SK-N-SH (cell line): ENCODE measurements around the gene IPCEF1. TPM values are rescaled to one million over a fixed set of nuclear protein-coding genes. Genes with fewer than 3 reads are reported as not detected.

ENCODE experiments used
- CTCF ChIA-PET: fragments of 300-600, 350-600 bp; formaldehyde crosslinking; extraction: SDS; loops from one replicate; lab custom pipeline; 2021; lab: Yijun Ruan, JAX
- POLR2A ChIA-PET: fragments of 350-600 bp; sonication (Branson Sonifier 250); formaldehyde crosslinking; extraction: SDS; loops from one replicate; lab custom pipeline; 2020; ENCODE audit warnings: antibody characterized with exemption, inconsistent platforms; lab: Yijun Ruan, JAX
- DNase-seq: peaks from one replicate; pipeline ENCODE4 v3.0.0; 2012
- H2AFZ ChIP-seq: fragments of 200-600 bp; sonication (generic); 2 replicates; pipeline ENCODE4 v1.8.1; 2016; ENCODE audit warnings: antibody characterized with exemption, mild to moderate bottlenecking, low read depth
- H3F3A ChIP-seq: fragments of 200-600 bp; sonication (generic); replicated peaks from 2 replicates; pipeline ENCODE3; 2016; ENCODE audit warnings: antibody characterized with exemption, mild to moderate bottlenecking; ENCODE audit not compliant: insufficient read depth
- H3K27ac ChIP-seq, 2 experiments: fragments of 200-500 bp in 1 of 2; fragments of 200-600 bp in 1 of 2; sonication (Bioruptor generic) in 1 of 2; sonication (generic), shearing (Covaris generic) in 1 of 2; 2 replicates each; pipeline versions ENCODE4 v1.5.1 to v1.6.1; 2014 to 2016; ENCODE audit warnings: low read depth in 2 of 2, inconsistent platforms in 1 of 2, low read length in 1 of 2, mild to moderate bottlenecking in 1 of 2, mixed read lengths in 1 of 2
- H3K27me3 ChIP-seq: fragments of 200-600 bp; sonication (generic), shearing (Covaris generic); 2 replicates; pipeline ENCODE4 v1.6.1; 2016; ENCODE audit warnings: mixed run types; ENCODE audit not compliant: insufficient read depth
- H3K36me3 ChIP-seq, 2 experiments: fragments of 200-500 bp in 1 of 2; fragments of 200-600 bp in 1 of 2; sonication (Bioruptor generic) in 1 of 2; sonication (generic) in 1 of 2; replicated peaks in 1 of 2; 2 replicates each; pipeline versions ENCODE3 to v1.5.1; 2014 to 2016; ENCODE audit warnings: low read length in 1 of 2, mild to moderate bottlenecking in 1 of 2; ENCODE audit not compliant: insufficient read depth in 2 of 2, control insufficient read depth in 1 of 2
- H3K4me1 ChIP-seq, 2 experiments: fragments of 200-500 bp in 1 of 2; fragments of 200-600 bp in 1 of 2; sonication (Bioruptor generic) in 1 of 2; sonication (generic), shearing (Covaris generic) in 1 of 2; 2 replicates each; pipeline versions ENCODE4 v1.5.1 to v1.6.1; 2014 to 2016; ENCODE audit warnings: low read depth in 1 of 2, low read length in 1 of 2, mixed run types in 1 of 2; ENCODE audit not compliant: insufficient read depth in 2 of 2, control insufficient read depth in 1 of 2
- H3K4me2 ChIP-seq: fragments of 200-600 bp; sonication (generic), shearing (Covaris generic); 2 replicates; pipeline ENCODE4 v1.6.1; 2017; ENCODE audit warnings: mixed run types
- H3K4me3 ChIP-seq, 2 experiments: fragments of 200-500 bp in 1 of 2; fragments of 200-600 bp in 1 of 2; sonication (Bioruptor generic) in 1 of 2; sonication (generic), shearing (Covaris generic) in 1 of 2; 2 replicates each; pipeline versions ENCODE4 v1.5.1 to v1.8.1; 2014 to 2016; ENCODE audit warnings: low read depth in 2 of 2, inconsistent platforms in 1 of 2, low read length in 1 of 2, mild to moderate bottlenecking in 1 of 2, mixed read lengths in 1 of 2, moderate library complexity in 1 of 2
- H3K79me2 ChIP-seq: fragments of 200-600 bp; sonication (generic); 2 replicates; pipeline ENCODE4 v1.8.1; 2017; ENCODE audit warnings: mild to moderate bottlenecking; ENCODE audit not compliant: insufficient read depth
- H3K9ac ChIP-seq: fragments of 200-600 bp; sonication (generic); 2 replicates; pipeline ENCODE4 v1.6.1; 2017; ENCODE audit warnings: mixed run types
- H3K9me2 ChIP-seq: fragments of 200-600 bp; sonication (generic); 2 replicates; pipeline ENCODE4 v1.6.1; 2017; ENCODE audit warnings: mixed run types
- H3K9me3 ChIP-seq: fragments of 200-600 bp; sonication (generic); 2 replicates; pipeline ENCODE4 v1.6.1; 2017; ENCODE audit warnings: mixed run types, mild to moderate bottlenecking, moderate library complexity
- H4K20me1 ChIP-seq: fragments of 200-600 bp; sonication (generic); 2 replicates; pipeline ENCODE4 v1.6.1; 2017; ENCODE audit warnings: mild to moderate bottlenecking, mixed run types; ENCODE audit not compliant: insufficient read depth
- ELF1 ChIP-seq: IDR thresholded peaks from 2 replicates; pipeline ENCODE4 v1.4.0; 2012
- EZH2phosphoT487 ChIP-seq: fragments of 200-600 bp; sonication (generic); IDR thresholded peaks from 2 replicates; pipeline ENCODE4 v1.6.1; 2017; ENCODE audit warnings: low read depth, mixed run types, mild to moderate bottlenecking, antibody characterized with exemption, moderate library complexity, borderline replicate concordance
- FOSL2 ChIP-seq: IDR thresholded peaks from 2 replicates; pipeline ENCODE4 v1.4.0; 2012; ENCODE audit warnings: low read depth, mild to moderate bottlenecking, moderate library complexity, borderline replicate concordance
- FOXJ3 ChIP-seq: sonication (generic); formaldehyde crosslinking; IDR thresholded peaks from 2 replicates; pipeline ENCODE4 v1.5.1; 2020; ENCODE audit warnings: mild to moderate bottlenecking, missing genetic modification reagents
- GABPA ChIP-seq: IDR thresholded peaks from 2 replicates; pipeline ENCODE4 v1.4.0; 2012; ENCODE audit warnings: low read depth, mild to moderate bottlenecking
- GATA2 ChIP-seq: sonication (generic); formaldehyde crosslinking; IDR thresholded peaks from 2 replicates; pipeline ENCODE4 v1.5.0; 2020; ENCODE audit warnings: mild to moderate bottlenecking, missing genetic modification reagents
- JUND ChIP-seq: IDR thresholded peaks from 2 replicates; pipeline ENCODE4 v1.4.0; 2012
- MXI1 ChIP-seq: IDR thresholded peaks from 2 replicates; pipeline ENCODE4 v1.6.1; 2012; ENCODE audit warnings: mild to moderate bottlenecking, low read depth, low read length, improper control_type of control experiment
- NRF1 ChIP-seq: IDR thresholded peaks from 2 replicates; pipeline ENCODE4 v1.6.1; 2012; ENCODE audit warnings: low read depth, mild to moderate bottlenecking, low read length
- RAD21 ChIP-seq: IDR thresholded peaks from 2 replicates; pipeline ENCODE4 v1.6.1; 2012; ENCODE audit warnings: mild to moderate bottlenecking, low read length
- RFX5 ChIP-seq: IDR thresholded peaks from 2 replicates; pipeline ENCODE4 v1.6.1; 2012; ENCODE audit warnings: mild to moderate bottlenecking, improper control_type of control experiment, low read length
- RXRA ChIP-seq: IDR thresholded peaks from 2 replicates; pipeline ENCODE4 v1.4.0; 2012; ENCODE audit warnings: low read depth, mild to moderate bottlenecking, borderline replicate concordance
- SMC3 ChIP-seq: IDR thresholded peaks from 2 replicates; pipeline ENCODE4 v1.6.1; 2012; ENCODE audit warnings: low read depth, low read length, improper control_type of control experiment
- TAF1 ChIP-seq: IDR thresholded peaks from 2 replicates; pipeline ENCODE4 v1.6.1; 2012; ENCODE audit warnings: low read depth, mild to moderate bottlenecking, low read length, moderate library complexity, borderline replicate concordance
- TCF12 ChIP-seq: IDR thresholded peaks from 2 replicates; pipeline ENCODE4 v1.4.0; 2012
- WGBS: methylation state at CpG from one replicate; pipeline ENCODE4 v1.1.6; 2017; ENCODE audit warnings: low lambda C conversion rate; 5-methylcytosine and 5-hydroxymethylcytosine counted together
- polyA plus RNA-seq, 3 experiments: library from polyadenylated mRNA; depleted of rRNA; stranded (reverse); fragments of >200 nt; gene quantifications; 2 replicates each; pipeline ENCODE4 v1.2.3, GENCODE V29; 2012
- TF ChIP-seq, protein P1 (sequence below): IDR thresholded peaks from 2 replicates; pipeline ENCODE4 v1.6.1; 2012; ENCODE audit warnings: mild to moderate bottlenecking, low read depth, low read length, moderate library complexity
- TF ChIP-seq, protein P2 (sequence below): IDR thresholded peaks from 2 replicates; pipeline ENCODE4; 2012
- TF ChIP-seq, protein P3 (sequence below): IDR thresholded peaks from 2 replicates; pipeline ENCODE4 v1.4.0; 2012; ENCODE audit warnings: low read depth, borderline replicate concordance
- TF ChIP-seq, protein P4 (sequence below): fragments of 150-350 bp; IDR thresholded peaks from 2 replicates; pipeline ENCODE4 v1.6.1; 2016; ENCODE audit warnings: mild to moderate bottlenecking, low read depth, low read length

The IPCEF1 gene
- polyA plus RNA-seq, 1 of the 3 experiments (the other 2 are of a cell fraction): not detected

DNA sequence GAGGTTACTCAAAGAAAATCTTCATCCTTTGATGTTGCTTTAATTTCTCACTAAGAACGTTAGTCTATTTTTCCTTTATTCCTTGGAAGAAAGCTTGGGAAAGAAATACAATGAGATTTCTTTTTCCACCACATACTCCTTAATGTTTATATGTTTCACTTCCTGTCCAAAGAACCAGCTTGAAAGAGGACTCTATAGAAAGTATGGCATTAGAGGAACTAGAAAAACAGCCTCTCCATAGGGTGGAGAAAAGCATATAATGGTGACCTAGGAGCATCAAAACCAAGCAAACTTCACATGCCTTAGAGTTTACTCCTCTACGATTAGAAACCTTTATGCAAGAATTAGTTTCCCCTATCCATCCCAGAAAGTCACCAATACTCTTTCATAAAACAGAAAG, 186.5 kb downstream of the IPCEF1 start:
- Histone ChIP-seq H3K36me3 (no peaks in the 10 kb centered on the region), H3K4me1 (no peaks in the 10 kb centered on the region), H3K27me3 (no peaks in the 10 kb centered on the region), H4K20me1 (no peaks in the 10 kb centered on the region), H3K79me2 (no peaks in the 10 kb centered on the region), H3K4me2 (no peak overlapping the region), H3K4me3 (no peak overlapping the region), H3K9me3 (no peaks in the 10 kb centered on the region), H3K9me2 (no peaks in the 10 kb centered on the region), H3F3A (no peaks in the 10 kb centered on the region), H3K27ac (no peak overlapping the region), H3K9ac (no peak overlapping the region), H2AFZ (no peak overlapping the region)
- DNase-seq: no peak
- ChIA-PET CTCF (interaction anchor here (1.5 kb wide), 1 partner anchor 15 kb away, joined by 4 read pairs; no protein-coding TSS in a partner anchor), POLR2A (no interaction called here)
- TF ChIP-seq, protein P1, sequence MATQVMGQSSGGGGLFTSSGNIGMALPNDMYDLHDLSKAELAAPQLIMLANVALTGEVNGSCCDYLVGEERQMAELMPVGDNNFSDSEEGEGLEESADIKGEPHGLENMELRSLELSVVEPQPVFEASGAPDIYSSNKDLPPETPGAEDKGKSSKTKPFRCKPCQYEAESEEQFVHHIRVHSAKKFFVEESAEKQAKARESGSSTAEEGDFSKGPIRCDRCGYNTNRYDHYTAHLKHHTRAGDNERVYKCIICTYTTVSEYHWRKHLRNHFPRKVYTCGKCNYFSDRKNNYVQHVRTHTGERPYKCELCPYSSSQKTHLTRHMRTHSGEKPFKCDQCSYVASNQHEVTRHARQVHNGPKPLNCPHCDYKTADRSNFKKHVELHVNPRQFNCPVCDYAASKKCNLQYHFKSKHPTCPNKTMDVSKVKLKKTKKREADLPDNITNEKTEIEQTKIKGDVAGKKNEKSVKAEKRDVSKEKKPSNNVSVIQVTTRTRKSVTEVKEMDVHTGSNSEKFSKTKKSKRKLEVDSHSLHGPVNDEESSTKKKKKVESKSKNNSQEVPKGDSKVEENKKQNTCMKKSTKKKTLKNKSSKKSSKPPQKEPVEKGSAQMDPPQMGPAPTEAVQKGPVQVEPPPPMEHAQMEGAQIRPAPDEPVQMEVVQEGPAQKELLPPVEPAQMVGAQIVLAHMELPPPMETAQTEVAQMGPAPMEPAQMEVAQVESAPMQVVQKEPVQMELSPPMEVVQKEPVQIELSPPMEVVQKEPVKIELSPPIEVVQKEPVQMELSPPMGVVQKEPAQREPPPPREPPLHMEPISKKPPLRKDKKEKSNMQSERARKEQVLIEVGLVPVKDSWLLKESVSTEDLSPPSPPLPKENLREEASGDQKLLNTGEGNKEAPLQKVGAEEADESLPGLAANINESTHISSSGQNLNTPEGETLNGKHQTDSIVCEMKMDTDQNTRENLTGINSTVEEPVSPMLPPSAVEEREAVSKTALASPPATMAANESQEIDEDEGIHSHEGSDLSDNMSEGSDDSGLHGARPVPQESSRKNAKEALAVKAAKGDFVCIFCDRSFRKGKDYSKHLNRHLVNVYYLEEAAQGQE: no peak
- no peak for TF ChIP-seq EZH2phosphoT487
- TF ChIP-seq TCF12: no peak
- no peak for TF ChIP-seq GATA2 (CRISPR knock-in tag)
- TF ChIP-seq RXRA: no peak
- no peak for TF ChIP-seq NRF1
- TF ChIP-seq, protein P2, sequence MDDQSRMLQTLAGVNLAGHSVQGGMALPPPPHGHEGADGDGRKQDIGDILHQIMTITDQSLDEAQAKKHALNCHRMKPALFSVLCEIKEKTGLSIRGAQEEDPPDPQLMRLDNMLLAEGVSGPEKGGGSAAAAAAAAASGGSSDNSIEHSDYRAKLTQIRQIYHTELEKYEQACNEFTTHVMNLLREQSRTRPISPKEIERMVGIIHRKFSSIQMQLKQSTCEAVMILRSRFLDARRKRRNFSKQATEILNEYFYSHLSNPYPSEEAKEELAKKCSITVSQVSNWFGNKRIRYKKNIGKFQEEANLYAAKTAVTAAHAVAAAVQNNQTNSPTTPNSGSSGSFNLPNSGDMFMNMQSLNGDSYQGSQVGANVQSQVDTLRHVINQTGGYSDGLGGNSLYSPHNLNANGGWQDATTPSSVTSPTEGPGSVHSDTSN: no peak
- TF ChIP-seq TAF1: no peak
- TF ChIP-seq, protein P3, sequence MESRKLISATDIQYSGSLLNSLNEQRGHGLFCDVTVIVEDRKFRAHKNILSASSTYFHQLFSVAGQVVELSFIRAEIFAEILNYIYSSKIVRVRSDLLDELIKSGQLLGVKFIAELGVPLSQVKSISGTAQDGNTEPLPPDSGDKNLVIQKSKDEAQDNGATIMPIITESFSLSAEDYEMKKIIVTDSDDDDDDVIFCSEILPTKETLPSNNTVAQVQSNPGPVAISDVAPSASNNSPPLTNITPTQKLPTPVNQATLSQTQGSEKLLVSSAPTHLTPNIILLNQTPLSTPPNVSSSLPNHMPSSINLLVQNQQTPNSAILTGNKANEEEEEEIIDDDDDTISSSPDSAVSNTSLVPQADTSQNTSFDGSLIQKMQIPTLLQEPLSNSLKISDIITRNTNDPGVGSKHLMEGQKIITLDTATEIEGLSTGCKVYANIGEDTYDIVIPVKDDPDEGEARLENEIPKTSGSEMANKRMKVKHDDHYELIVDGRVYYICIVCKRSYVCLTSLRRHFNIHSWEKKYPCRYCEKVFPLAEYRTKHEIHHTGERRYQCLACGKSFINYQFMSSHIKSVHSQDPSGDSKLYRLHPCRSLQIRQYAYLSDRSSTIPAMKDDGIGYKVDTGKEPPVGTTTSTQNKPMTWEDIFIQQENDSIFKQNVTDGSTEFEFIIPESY: no peak
- no peak for TF ChIP-seq RFX5
- TF ChIP-seq GABPA: no peak
- no peak for TF ChIP-seq JUND
- TF ChIP-seq FOSL2: no peak
- TF ChIP-seq, protein P4, sequence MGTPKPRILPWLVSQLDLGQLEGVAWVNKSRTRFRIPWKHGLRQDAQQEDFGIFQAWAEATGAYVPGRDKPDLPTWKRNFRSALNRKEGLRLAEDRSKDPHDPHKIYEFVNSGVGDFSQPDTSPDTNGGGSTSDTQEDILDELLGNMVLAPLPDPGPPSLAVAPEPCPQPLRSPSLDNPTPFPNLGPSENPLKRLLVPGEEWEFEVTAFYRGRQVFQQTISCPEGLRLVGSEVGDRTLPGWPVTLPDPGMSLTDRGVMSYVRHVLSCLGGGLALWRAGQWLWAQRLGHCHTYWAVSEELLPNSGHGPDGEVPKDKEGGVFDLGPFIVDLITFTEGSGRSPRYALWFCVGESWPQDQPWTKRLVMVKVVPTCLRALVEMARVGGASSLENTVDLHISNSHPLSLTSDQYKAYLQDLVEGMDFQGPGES: no peak
- no peak for TF ChIP-seq MXI1
- TF ChIP-seq SMC3: no peak
- no peak for TF ChIP-seq FOXJ3 (CRISPR knock-in tag)
- no peak for TF ChIP-seq ELF1
- no peak for TF ChIP-seq RAD21
- 22% methylated on average over 2 of the region's 2 CpGs for WGBS
